GM23338 (cell line): ENCODE data around the gene BTRC.
"Not testable (repeated sequence)": the region's sequence is repeated elsewhere in the genome, so short reads cannot be mapped to it uniquely, and the experiment has no call there.

Experiments used
- CREB1 ChIP-seq: fragments of 250-450 bp; sonication (Bioruptor Pico); IDR thresholded peaks from 2 replicates; pipeline ENCODE4 v1.5.0; 2020; ENCODE audit warnings: low read depth, mild to moderate bottlenecking, moderate library complexity
- EZH2 ChIP-seq: fragments of 200-600 bp; sonication (generic); IDR thresholded peaks from one replicate; pipeline ENCODE4 v1.8.0; 2017; ENCODE audit warnings: antibody characterized with exemption, mild to moderate bottlenecking, low read depth; ENCODE audit not compliant: unreplicated experiment
- EZH2phosphoT487 ChIP-seq: fragments of 200-600 bp; sonication (generic); IDR thresholded peaks from one replicate; pipeline ENCODE4 v1.8.1; 2018; ENCODE audit warnings: antibody characterized with exemption; ENCODE audit not compliant: unreplicated experiment
- JUNB ChIP-seq: IDR thresholded peaks from one replicate; pipeline ENCODE4 v1.6.1; 2016; ENCODE audit warnings: antibody characterized with exemption; ENCODE audit not compliant: unreplicated experiment
- POLR2AphosphoS5 ChIP-seq: IDR thresholded peaks from 2 replicates; pipeline ENCODE4 v1.6.1; 2016; ENCODE audit warnings: antibody characterized with exemption, low read depth
- TF ChIP-seq, protein P1 (sequence below), 2 experiments: fragments of 200-600 bp in 1 of 2; sonication (generic) in 1 of 2; conservative IDR thresholded peaks; 2 replicates each; pipeline versions ENCODE4 v1.5.1 to v1.6.1; 2016 to 2017; ENCODE audit warnings: antibody characterized with exemption in 2 of 2, low read depth in 2 of 2, mild to moderate bottlenecking in 2 of 2, moderate library complexity in 1 of 2
- TF ChIP-seq, protein P2 (sequence below): IDR thresholded peaks from one replicate; pipeline ENCODE4 v1.6.1; 2018; ENCODE audit warnings: antibody characterized with exemption; ENCODE audit not compliant: unreplicated experiment

DNA sequence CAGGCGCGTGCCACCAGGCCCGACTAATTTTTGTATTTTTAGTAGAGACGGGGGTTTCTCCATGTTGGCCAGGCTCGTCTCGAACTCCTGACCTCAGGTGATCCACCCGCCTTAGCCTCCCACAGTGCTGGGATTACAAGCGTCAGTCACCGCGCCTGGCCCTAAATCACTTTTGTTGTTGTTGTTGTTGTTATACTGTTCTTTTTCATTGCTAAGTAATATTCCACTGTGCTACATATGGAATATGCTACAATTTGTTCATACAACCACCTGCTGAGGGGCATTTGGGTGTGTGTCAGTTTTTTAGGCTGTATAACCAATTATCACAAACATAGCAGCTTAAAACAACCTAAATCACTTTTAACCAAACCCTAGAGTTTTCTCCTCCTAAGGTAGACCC lies 1.1 kb upstream of the BTRC start:
- not testable (repeated sequence) for TF ChIP-seq EZH2; JUNB; EZH2phosphoT487; POLR2AphosphoS5; CREB1 (CRISPR knock-in tag)
- TF ChIP-seq, protein P1, sequence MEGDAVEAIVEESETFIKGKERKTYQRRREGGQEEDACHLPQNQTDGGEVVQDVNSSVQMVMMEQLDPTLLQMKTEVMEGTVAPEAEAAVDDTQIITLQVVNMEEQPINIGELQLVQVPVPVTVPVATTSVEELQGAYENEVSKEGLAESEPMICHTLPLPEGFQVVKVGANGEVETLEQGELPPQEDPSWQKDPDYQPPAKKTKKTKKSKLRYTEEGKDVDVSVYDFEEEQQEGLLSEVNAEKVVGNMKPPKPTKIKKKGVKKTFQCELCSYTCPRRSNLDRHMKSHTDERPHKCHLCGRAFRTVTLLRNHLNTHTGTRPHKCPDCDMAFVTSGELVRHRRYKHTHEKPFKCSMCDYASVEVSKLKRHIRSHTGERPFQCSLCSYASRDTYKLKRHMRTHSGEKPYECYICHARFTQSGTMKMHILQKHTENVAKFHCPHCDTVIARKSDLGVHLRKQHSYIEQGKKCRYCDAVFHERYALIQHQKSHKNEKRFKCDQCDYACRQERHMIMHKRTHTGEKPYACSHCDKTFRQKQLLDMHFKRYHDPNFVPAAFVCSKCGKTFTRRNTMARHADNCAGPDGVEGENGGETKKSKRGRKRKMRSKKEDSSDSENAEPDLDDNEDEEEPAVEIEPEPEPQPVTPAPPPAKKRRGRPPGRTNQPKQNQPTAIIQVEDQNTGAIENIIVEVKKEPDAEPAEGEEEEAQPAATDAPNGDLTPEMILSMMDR (conservative IDR thresholded peaks at IDR 0.05; ENCODE audit: low read depth in 2 of 2) = not testable (repeated sequence)
- TF ChIP-seq, protein P2, sequence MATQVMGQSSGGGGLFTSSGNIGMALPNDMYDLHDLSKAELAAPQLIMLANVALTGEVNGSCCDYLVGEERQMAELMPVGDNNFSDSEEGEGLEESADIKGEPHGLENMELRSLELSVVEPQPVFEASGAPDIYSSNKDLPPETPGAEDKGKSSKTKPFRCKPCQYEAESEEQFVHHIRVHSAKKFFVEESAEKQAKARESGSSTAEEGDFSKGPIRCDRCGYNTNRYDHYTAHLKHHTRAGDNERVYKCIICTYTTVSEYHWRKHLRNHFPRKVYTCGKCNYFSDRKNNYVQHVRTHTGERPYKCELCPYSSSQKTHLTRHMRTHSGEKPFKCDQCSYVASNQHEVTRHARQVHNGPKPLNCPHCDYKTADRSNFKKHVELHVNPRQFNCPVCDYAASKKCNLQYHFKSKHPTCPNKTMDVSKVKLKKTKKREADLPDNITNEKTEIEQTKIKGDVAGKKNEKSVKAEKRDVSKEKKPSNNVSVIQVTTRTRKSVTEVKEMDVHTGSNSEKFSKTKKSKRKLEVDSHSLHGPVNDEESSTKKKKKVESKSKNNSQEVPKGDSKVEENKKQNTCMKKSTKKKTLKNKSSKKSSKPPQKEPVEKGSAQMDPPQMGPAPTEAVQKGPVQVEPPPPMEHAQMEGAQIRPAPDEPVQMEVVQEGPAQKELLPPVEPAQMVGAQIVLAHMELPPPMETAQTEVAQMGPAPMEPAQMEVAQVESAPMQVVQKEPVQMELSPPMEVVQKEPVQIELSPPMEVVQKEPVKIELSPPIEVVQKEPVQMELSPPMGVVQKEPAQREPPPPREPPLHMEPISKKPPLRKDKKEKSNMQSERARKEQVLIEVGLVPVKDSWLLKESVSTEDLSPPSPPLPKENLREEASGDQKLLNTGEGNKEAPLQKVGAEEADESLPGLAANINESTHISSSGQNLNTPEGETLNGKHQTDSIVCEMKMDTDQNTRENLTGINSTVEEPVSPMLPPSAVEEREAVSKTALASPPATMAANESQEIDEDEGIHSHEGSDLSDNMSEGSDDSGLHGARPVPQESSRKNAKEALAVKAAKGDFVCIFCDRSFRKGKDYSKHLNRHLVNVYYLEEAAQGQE = not testable (repeated sequence)
